Measurements from ENCODE around the gene COL17A1.

DNA sequence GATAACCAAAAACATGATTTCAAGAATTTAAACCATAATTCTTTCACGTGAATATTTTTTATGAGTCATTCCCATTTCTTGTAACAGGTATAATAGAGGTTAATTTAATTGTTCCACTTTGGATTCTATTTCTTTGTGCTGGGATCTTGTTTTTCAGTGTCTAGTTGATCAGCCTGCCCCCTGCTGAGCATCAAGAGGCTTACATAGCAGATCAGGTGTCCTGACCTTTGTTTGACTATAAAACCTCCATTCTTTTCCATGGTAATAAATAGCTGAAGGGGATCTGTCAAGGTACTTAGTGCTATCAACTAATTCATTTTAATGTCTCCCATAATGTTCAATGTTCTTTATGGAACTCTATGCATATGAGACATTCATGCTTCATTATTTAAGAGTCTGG, 4.9 kb downstream of the COL17A1 start:
- TF ChIP-seq, protein P1, sequence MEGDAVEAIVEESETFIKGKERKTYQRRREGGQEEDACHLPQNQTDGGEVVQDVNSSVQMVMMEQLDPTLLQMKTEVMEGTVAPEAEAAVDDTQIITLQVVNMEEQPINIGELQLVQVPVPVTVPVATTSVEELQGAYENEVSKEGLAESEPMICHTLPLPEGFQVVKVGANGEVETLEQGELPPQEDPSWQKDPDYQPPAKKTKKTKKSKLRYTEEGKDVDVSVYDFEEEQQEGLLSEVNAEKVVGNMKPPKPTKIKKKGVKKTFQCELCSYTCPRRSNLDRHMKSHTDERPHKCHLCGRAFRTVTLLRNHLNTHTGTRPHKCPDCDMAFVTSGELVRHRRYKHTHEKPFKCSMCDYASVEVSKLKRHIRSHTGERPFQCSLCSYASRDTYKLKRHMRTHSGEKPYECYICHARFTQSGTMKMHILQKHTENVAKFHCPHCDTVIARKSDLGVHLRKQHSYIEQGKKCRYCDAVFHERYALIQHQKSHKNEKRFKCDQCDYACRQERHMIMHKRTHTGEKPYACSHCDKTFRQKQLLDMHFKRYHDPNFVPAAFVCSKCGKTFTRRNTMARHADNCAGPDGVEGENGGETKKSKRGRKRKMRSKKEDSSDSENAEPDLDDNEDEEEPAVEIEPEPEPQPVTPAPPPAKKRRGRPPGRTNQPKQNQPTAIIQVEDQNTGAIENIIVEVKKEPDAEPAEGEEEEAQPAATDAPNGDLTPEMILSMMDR (IDR thresholded peaks at IDR 0.05): peak in 1 of 5 experiments; percentile 41
- no peak for TF ChIP-seq EP300 (IDR thresholded peaks at IDR 0.05)
- no peak for TF ChIP-seq POLR2A (IDR thresholded peaks at IDR 0.05)
